Daoy (cell line): ENCODE data around the gene VDR. TPM values are rescaled to one million over a fixed set of nuclear protein-coding genes. Genes with fewer than 3 reads are reported as not detected.

Experiments
- DNase-seq: peaks from one replicate; pipeline ENCODE4 v3.0.0-alpha.2; 2015; ENCODE audit warnings: low read depth
- total RNA-seq: library from RNA; depleted of rRNA; stranded (reverse); fragments of >200 nt; shearing (Covaris generic); gene quantifications from 2 replicates; pipeline ENCODE4 v1.2.3, GENCODE V29; 2014; rRNA removed

Gene VDR
- 10.1 and 12.1 TPM in 2 replicates for total RNA-seq

DNA sequence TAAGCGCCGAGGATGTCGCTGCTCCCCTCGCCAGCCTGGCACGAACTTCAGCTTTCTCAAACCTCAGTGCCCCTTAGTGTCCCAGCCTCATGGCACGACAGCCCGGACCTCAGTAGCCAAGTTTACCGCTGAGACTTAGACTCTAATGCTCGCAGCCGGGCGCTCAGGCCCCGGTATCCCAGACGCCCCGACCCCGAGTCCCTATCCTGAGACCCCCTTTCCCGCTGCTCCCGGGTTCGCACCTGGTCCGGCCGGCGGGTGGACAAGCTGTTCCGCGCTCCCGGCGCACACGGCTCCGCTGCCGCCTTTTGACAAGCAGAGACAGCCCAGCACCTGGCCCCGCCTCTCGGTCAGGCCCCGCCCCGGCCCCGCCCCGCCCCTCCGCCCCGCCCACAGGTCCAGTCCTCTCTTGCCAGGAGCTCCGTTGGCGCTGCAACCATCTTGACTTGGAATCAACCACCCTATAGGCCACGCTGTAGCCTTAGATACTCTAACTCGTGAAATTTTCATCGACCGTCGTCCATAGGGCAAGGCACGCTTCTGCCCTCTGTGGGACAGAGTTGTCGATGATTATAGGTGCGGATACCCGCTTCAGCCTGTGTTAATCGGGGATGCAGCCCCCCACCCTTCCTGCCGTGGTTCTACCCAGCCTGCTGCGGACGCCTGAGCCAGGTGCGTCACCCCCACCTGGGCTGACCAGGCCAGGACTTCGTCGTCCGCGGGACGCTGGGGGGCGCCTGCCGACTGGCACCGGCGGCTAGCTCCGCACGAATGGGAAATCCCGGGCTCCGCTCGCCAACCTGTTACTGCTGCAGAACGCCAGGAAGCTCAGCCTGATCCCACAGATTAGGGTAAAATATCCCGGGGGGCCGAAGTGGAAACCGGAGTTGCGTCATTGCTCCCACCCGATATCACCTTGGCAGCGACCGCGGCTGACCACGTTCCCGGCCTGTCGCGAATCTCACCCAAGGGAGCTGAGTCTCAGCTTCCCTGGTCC lies at the start of gene VDR:
TSS of gene VDR (minus strand) at position 282 of the 997 bp plus-strand sequence. CDS start 25,881 bp downstream, outside the sequence.
- DNase-seq = peak; percentile 91

DNA sequence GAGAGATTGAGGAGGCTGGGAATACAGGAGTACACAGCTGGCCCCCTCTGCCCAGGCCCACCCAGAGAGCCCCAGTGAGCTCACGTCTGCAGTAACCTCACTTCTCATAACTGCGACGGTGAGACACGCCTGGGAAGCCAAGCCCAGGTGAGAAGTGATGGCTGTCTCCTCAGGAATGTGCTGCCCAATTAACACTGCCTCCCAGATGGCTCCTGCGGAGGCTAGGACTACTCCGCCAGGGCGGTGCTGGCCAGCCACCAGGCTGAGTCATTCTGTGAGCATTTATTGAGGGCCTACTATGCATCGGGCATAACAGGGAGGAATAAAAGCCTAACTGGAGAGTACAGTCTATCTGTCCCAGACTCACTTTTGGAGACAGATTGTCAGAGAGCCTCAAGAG lies 49.3 kb upstream of the VDR start:
- peak; percentile 60 for DNase-seq

DNA sequence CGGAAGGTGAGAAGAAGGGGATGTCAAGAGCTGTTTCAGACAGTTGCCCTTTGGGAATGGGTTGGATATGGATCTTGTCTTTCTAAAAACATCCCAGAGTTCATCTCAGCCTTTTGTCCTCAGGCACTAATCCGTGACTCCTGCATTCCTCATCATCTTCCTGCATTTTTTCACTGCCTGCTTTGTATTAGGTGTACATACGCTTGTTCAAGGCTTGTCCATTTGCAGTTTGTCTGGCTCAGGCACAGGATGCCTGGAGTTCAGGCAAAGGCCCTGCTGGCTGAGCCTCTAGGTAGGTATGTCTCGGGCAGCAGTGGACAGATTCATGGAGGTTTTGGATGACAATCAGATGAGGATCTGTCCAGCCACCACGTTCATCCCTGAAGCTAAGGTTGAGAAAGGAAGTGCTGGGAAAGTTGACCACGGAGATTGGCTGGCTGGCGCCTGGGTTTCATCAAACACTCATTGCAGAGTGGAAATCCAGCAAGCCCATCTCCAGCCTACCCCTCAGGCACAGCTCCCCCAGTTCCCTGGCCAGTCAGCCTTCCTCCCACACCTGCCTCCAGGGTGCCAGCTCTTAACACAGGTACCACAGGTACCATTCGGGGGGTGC lies 46.2 kb upstream of the VDR start:
- DNase-seq = no peak

DNA sequence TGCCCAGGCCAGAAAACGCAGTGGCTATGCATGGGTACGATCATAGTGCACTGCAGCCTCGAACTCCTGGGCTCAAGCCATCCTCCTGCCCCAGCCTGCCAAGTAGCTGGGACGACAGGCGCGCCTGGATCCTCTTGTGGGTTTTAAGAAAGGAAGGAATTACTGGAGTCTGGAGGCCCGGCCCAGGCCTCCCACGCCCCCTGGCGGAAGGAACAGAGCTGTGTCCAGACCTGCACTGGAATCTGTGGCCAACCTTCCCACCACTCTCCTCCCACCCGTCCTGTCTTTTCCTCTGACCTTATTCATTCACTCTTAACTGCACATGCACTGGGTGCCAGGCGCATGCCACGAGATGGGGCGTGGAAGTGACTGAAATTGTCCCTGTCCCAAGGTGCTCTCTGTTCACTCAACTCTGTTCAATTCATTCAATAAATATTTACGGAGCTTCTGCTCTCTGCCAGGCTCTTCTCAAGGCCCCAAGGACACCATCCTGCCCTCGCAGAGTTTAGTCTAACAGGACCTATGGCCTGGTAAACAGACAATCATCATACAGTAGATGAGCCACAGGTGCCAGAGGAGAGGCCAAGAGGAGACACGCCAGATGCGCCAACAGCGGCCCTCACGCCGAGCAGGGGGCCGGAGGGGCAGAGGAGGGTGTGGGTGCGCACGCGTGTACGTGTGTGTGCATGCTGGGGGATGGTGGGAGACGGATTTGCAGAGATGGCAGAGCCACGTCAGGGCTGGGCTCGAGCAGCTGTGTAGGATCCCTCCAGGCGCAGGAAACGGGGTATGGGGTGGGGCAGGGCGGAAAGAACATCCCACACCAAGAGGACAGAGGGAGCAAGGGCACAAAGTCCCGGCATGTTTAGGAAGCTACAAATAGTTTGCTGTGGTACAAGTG lies 44.9 kb upstream of the VDR start:
- peak; percentile 79 for DNase-seq

DNA sequence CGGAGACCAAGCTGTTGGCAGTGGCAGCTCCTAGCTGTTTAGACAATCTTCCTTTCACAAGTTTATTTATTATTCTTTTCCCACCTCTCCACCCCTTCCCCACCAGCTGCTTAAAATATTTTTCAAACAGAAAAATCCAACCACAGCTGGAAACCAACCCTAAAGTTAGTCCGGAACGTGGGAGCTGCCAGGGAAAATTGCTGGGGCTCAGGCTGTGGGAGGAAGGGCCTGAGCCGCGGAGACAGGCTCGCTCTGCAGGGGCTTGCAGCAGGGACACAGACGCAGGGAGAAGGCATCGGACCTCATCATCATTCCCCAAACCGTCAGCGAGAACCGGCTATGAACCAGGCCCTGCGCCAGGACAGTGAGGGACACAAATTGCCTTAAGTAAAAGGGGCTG lies 42.5 kb upstream of the VDR start:
- DNase-seq = no peak

DNA sequence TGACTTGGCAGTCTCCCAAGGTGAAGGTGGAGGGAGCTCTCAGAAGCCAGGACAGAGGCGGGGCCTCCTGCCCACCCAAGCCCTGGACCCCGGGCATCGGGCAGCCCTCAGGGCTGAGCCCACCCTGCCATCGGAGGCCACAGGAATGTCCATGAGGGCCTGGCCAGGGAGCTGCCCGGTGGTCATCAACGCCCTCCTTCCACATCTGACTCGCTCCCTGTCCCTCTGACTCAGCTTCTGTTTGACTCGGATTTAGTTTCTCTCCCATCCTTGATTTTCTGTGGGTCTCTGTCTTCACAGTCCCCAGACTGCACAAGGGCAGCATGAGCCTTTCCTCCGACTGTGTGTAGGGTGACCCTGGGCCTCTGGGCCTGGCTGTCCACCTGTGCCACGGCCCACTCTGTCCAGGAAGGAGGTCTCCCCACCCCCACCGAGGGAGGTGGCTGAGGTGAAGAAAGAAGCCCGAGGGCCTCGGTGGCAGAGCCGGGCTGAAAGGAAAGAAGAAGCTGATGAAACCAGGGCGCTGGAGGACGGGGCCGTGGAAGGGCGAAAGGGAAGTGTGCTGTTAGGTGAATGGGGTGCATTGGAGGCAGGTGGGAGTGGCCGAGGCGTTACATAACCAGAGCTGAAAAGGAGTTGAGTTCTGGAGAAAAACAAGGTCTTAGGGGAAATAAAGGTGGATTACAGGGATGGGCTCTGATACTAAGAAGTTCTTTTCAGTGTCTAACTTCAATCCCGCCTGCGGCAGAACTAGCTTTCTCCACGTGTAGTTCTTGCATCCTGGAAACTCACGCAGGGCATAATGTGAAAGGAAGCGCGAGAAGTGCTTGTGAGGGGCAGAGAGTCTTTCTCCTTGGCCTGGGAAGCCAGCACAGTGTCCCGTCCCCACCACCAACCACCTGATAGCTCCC lies 41.9 kb upstream of the VDR start:
- DNase-seq = peak; percentile 34

DNA sequence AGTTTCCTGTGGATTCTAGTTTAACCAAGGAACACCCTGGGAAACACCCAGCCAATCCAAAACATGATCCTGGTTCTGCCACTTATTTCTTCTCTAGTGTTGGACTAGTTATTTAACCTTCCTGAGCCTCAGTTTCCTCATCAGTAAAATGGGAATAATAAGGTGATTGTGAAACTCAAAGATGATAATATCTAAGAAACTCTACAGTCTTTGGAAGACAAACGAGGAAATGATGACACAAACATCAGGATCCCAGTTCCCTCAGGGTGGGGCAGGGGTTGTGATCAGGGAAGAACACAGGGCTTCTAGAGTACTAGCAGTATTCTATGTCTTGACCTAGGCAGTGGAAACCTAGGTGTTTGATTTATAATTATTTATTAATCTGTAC lies 40.5 kb upstream of the VDR start:
- DNase-seq = no peak

DNA sequence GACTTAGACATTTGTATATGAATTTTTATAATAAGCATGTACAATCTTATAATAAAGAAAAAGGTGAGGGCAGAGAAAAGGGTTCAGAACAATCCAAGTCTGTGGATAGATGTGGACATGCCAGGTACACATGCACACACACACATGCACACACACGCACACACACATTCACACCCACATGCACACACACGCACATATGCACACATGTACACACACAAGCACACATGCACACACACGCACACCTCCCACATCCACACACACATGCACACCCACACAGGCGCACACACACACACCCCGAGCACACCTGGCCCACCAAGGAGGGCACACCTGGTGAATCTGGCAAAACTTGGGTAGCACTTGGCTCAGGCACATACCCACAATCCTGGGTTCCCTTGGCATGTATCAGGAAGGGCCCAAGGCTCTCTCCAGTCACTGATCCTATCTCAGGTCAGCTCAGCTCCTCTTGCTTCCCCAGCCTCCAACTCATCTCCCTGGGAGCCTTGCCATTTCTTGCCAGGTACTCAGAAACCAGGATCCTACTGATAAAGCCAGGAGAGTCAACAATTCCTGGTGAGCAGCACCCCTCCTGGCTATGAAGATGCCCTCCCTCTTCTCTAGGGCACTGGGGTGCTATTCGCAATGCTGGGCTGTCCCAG lies 40.0 kb upstream of the VDR start:
- no peak for DNase-seq

DNA sequence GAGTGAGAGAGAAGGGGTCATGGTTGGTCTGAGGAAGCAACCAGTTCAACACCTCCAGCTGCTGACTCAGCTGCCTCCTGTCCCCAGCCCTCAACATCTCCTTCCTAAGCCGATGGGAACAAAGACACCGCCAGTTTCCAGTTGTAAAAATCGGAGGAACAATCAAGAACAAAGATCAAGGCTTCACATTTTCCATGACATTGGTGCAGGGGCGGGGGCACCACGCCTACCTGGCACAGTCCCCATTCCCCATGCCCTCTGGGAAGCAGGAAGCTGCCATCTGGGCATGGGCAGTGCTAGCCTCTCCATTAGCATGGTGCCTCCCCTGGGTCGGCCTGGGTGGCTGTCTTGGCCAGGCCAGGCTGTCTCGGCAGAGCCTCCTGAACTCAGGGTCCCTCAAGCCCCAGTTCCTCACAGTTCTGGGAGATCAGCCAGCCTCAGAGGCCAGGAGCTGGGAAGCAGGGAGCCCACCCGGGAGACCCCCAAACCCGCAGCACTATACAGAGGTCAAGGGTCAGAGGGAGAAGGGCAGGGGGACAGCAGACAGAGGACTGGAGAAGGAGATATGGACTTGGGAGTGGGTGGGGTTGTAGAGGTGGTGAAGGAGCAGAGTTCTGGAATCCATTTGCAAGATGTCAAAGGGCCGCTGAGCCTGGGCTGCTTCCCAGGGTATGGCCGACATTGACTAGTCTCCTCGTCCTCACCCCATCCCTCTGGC lies 39.0 kb upstream of the VDR start:
- DNase-seq = no peak

DNA sequence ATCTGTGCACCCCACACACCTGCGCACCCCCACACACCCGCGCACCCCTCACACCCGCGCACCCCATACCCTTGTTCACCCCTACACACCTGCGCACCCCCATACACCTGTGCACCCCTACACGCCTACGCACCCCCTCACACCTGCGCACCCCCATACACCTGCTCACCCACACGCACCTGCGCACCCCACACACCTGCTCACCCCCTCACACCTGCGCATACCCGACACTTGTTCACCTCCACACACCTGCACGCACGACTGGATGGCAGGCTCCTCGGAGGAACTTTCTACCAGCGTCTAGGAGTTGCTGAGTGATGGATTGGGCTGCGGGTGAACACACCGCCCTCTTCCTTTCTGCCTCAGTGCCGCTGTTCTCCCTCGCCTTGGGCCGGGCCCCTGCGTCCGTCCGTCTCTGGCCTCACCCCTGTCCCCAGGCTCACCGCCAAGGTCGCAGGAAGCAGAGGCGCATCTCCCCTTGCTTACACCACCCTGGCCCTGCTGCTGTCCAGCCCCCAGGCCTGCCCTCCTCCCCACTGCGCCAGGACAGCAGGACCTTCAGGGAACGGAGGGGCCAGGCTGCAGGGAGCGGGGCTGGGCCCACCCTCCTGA lies 37.9 kb upstream of the VDR start:
- DNase-seq = no peak

DNA sequence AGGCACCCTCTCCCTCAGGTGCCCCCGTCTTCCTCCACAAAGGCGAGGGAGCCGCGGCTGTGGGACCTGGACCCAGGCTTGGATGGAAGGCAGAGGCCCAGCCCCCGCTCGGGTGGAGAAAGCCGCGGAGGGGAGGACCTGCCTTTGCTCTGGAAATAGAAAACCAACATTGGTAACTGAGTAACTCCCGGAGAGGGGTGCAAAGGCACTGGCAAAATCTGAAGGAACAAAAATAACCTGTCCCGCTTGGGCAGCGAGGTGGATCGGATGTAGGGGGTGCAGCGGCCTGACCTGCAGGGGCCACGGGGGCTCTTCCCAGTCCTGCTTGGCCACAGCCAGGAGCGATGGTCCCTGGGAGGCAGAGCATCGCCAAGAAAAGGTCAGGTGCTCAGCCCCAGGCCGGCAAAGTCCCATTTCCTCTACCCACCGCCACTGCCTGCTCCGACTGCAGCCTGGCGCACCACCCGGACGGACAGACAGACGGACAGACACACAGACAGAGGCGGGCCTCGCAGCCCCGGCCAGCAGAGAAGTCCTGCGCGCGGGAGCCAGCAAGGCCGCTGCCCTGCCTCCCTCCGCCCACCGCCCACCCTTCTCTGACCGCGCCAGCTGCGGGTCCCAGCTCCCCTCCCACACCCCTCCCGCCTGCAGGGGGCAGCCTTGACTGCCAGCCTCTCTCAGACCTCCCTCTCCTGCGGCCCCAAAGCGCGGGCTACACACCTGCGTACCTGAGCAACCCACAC lies 37.2 kb upstream of the VDR start:
- DNase-seq = peak; percentile 35

DNA sequence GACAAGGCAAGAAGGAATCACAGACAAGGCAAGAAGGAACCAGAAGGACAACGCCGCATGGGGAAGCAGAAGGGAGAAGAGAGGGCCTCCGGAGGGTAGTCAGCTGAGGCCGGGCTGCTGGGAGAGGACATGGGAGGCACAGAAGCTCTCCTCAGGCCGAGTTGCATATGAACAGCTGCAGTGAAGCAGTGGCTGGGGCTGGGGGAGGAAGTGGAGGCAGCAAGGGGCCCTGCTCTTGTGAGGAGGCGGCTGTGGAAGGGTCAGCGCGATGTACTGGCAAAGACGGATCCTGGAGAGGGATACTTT lies 36.6 kb upstream of the VDR start:
- DNase-seq = no peak

DNA sequence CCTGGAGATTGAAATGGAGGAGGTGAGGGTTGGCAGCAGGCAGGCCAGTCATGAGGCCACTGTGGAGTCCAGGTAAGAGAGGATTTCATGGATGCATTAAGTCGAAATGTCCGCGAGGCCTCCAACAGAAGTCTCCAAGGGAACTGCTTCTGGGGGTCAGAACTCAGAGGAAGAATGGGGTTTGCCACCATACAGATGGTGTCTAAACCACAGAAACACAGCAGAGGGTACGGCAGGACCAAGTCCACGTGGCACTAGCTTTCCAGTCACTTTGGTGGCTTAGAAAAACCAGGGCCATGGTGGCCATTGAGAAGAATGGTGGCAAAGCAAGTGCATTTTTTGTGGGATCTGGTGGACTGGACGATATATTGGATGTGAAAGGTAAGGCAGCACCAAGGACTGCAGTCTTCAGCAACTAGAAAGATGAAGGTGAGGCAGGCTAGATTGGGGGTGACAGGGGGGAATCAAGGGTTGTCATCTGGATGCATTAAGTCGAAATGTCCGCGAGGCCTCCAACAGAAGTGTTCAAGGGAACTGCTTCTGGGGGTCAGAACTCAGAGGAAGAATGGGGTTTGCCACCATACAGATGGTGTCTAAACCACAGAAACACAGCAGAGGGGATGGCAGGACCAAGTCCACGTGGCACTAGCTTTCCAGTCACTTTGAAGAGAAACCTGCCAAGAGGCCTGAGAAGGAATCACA lies 36.1 kb upstream of the VDR start:
- DNase-seq = no peak

DNA sequence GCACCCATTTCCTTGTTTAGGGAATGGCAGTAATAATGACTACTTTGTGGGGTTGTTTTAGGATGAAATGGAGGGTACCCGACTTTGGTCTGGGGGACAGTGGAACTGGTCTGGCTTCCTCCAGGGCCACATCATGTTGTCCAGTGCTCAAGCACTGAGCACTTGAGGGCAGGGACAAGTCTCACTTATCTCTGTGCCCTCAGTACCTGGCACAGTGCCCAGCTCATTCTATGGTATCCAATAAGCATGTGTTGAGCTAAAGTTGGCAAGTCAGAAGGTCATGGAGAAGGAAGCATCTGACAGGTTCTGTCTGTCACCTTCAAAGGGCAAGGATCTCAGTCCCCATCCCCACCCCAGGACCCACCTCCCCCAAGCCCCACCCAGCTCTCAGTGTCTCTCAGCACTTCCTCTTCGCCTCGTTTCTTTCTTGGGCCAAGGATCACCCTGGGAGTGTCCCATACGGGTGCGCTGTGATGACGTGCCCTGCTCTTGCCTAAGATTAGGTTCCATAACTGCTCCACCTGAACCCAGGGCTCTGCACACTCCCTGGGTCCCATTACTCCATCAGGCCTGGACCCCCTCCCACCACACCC lies 34.3 kb upstream of the VDR start:
- DNase-seq = no peak

DNA sequence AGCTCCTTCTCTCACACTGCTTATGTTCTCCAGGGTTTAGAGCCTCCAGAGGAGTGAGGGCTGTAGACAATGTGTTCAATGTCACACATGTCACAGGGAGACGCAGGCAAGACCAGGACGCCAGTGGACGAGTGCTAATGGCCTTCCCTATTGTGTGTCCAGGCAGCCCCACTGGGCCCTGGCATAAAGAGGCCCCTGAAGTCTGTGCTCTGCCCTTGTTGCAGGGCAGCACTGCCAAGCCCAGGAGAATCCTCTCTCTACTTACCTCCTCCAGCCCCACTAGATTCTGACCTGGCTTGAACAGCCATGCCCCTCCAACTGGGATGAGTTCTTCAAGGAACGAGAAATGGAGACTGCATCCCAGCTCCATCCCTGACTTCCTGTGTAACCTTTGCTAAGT lies 33.8 kb upstream of the VDR start:
- no peak for DNase-seq

DNA sequence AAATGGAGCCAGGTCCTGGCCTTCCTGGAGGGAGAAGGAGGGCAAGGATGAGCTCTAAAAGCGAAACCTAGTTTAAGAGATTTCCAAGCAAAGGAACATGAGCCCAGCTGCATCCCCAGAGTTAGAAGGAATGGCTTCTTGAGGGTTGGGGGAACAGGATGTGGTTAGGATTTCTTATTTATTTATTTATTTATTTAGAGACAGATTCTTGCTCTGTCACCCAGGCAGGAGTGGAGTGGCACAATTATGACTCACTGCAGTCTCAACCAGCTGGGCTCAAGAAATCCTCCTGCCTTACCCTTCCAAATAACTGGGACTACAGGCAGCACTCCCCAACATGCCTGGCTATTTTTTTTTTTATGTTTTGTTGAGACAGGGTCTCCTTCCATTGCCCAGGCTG lies 33.3 kb upstream of the VDR start:
- DNase-seq = peak; percentile 52

DNA sequence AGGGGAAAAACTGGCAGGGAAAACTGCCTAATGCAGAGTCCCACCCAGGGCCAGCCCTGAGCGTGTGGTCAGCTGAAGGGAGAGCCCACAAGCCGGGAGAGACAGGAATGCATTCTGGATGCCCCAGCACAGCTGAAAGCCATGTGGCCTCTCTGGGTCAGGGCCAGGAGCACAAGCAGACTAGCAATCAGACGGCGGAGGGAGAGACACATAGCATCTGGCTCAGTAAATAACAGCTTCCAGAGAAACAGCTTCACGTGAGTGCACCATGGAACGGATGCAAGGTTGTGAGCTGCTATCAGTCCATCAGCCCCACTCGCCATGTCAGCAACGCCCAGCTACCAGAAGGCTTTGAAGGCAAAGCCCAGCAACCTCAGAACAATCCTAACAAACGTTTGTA lies 30.4 kb upstream of the VDR start:
- DNase-seq = no peak

DNA sequence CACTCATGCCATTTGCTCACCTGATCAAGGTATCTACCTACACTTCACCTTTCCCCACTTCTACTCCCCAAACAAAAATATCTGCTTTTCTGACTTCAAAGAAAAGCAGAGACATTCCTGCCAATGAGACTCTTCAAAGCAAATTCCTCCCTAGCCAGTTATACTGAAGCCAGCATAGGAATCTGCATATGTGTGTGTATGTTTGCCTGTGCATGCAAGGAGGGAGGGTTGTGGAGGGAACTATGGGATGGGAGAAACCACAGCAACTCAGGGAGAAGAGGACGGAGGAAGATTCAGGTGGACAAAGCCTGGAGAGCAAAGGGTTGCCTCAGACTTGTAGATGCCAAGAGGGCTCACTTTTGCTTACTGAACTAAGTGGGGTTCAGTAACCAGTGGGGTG lies 26.4 kb upstream of the VDR start:
- no peak for DNase-seq
